ENCODE data around the gene CEND1. TPM values are rescaled to one million over a fixed set of nuclear protein-coding genes. Genes with fewer than 3 reads are reported as not detected.
A peak's percentile ranks its signal among the peaks of the same experiment; 100 is the strongest.

CEND1 gene
- total RNA-seq, 1 donor from 2014 or later = not detected

DNA sequence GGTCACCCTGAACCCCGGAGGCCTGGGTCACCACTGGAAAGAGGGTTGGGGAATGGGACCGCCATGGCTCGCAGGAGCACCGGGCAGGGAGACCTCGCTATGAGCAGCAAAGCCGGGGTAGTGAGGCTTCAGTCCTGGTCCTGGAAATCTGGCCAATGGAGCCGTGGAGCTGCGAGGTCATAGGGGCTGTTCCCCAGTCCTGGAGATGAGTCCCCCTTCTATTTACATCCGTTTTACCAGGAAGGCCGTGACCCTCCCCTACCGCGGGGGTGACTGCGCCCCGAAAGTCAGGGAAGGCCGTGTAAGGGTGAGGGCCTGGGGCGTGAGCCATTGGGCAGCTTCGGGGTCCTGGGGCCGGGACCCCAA lies 14.7 kb upstream of the CEND1 start:
- H3K36me3 Mint-ChIP-seq (ENCODE audit: low read depth, unreplicated experiment) = no peaks in the 10 kb centered on the region
- no peaks in the 10 kb centered on the region for H3K9me3 Mint-ChIP-seq (ENCODE audit: unreplicated experiment)
- TF ChIP-seq, protein P1, sequence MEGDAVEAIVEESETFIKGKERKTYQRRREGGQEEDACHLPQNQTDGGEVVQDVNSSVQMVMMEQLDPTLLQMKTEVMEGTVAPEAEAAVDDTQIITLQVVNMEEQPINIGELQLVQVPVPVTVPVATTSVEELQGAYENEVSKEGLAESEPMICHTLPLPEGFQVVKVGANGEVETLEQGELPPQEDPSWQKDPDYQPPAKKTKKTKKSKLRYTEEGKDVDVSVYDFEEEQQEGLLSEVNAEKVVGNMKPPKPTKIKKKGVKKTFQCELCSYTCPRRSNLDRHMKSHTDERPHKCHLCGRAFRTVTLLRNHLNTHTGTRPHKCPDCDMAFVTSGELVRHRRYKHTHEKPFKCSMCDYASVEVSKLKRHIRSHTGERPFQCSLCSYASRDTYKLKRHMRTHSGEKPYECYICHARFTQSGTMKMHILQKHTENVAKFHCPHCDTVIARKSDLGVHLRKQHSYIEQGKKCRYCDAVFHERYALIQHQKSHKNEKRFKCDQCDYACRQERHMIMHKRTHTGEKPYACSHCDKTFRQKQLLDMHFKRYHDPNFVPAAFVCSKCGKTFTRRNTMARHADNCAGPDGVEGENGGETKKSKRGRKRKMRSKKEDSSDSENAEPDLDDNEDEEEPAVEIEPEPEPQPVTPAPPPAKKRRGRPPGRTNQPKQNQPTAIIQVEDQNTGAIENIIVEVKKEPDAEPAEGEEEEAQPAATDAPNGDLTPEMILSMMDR (IDR thresholded peaks at IDR 0.05; ENCODE audit: unreplicated experiment) = no peak
- H3K4me3 Mint-ChIP-seq (ENCODE audit: unreplicated experiment) = peak overlapping the region; percentile 67
- peaks cover 9% of the 10 kb centered on the region for H3K27me3 Mint-ChIP-seq (ENCODE audit: unreplicated experiment)
- no peak overlapping the region for H3K27ac Mint-ChIP-seq (ENCODE audit: unreplicated experiment)
- H3K4me1 Mint-ChIP-seq (ENCODE audit: unreplicated experiment) = peaks cover 3% of the 10 kb centered on the region
- DNase-seq (ENCODE audit: low spot score) = no peak

DNA sequence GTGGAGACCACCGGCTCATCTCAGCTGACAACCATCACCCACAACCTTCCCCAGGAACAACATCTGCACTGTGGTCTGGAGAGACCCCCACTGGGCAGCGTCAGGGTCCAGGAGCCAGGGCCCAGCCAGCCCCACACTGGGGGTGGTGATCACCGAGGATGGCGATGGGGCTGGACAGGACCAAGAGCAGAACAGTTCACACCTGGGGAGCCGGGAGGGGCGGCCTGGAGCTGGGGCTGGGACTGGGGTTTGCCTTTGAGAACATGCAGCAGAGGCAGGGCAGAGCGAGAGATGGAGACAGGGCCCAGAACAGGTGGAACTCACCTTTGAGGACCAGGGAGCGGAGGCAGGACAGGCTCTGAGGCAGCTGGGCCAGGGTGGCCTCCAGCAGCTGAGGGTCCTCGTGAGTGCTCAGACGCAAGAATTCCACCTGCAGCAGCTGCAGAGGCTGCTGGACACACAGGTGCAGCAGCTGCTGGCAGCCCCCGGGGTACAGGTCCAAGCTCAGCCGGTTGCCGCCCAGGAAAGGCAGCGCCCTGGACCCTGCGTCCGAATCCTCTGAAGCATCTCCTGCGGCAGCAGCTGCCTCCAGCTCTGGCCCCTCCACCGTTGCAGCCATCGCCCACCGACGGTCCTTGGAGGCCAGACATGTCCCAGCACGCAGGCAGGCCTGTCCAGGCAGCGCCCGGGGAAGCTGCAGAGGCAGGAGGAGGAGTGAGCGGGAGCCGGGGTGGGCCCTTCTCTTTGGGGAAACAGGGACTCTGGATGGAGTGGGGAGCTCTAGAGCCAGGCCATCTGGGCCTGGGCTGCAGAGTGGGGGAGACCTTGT lies 14.1 kb upstream of the CEND1 start:
- Mint-ChIP-seq H3K36me3 (ENCODE audit: low read depth, unreplicated experiment) (no peaks in the 10 kb centered on the region), H3K27ac (ENCODE audit: unreplicated experiment) (no peak overlapping the region), H3K4me3 (ENCODE audit: unreplicated experiment) (peak overlapping the region; percentile 67), H3K4me1 (ENCODE audit: unreplicated experiment) (peaks cover 3% of the 10 kb centered on the region), H3K9me3 (ENCODE audit: unreplicated experiment) (no peaks in the 10 kb centered on the region), H3K27me3 (ENCODE audit: unreplicated experiment) (peaks cover 9% of the 10 kb centered on the region)
- TF ChIP-seq, protein P1 (IDR thresholded peaks at IDR 0.05; ENCODE audit: unreplicated experiment) = no peak
- DNase-seq (ENCODE audit: low spot score) = no peak

DNA sequence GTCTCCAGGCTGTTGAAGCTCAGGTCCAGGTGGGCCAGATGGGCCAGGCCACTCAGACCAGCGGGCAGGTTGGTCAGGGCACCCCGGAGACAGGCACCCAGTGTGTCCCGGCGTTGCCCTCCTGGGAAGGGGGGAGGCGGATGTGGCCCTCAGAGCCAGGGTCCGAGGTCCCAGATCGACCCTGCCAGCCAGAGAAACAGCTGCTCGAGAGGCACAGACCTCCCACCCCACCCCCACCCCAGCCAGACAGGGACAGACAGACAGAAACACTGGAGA lies 13.5 kb upstream of the CEND1 start:
- TF ChIP-seq, protein P1 (IDR thresholded peaks at IDR 0.05; ENCODE audit: unreplicated experiment) = no peak
- Mint-ChIP-seq H3K27ac (ENCODE audit: unreplicated experiment) (no peak overlapping the region), H3K4me1 (ENCODE audit: unreplicated experiment) (peaks cover 3% of the 10 kb centered on the region), H3K36me3 (ENCODE audit: low read depth, unreplicated experiment) (no peaks in the 10 kb centered on the region), H3K27me3 (ENCODE audit: unreplicated experiment) (peaks cover 9% of the 10 kb centered on the region), H3K4me3 (ENCODE audit: unreplicated experiment) (no peak overlapping the region), H3K9me3 (ENCODE audit: unreplicated experiment) (no peaks in the 10 kb centered on the region)
- no peak for DNase-seq (ENCODE audit: low spot score)

DNA sequence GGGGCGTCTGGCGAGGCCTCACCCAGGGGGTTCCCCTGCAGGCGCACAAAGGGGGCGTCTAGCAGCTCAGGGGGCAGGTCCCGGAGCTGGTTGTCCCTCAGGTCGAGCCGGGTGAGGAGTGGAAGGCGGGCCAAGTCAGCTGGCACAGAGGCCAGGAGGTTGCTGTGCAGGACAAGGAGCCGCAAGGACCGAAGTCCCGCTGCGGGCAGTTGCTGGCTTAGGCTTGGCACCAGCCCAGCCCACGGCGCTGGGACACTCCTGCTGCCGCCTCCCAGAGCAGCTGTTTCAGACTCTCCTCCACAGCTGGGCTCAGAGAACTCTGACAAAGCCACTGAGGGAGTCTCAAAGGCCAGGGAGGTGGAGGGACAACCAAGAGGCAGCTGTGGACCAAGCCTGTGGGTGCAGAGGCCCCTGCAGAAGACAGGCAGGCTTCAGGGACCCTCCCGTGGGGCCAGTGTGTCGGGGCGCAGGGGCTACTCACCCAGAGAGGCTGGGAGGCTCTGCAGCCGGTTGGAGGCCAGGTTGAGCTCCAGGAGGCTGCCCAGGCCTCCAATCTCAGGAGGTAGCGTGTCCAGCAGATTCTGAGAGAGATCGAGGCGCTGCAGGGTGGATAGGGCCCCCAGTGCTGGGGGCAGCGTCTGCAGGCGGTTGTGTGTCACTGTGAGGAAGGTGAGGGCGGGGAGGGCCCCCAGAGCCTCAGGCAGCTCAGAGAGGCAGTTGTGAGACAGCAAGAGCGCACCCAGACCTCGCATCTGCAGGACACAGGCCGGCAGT lies 13.0 kb upstream of the CEND1 start:
- H3K4me1 Mint-ChIP-seq (ENCODE audit: unreplicated experiment) = peaks cover 2% of the 10 kb centered on the region
- no peak overlapping the region for H3K27ac Mint-ChIP-seq (ENCODE audit: unreplicated experiment)
- no peaks in the 10 kb centered on the region for H3K36me3 Mint-ChIP-seq (ENCODE audit: low read depth, unreplicated experiment)
- H3K27me3 Mint-ChIP-seq (ENCODE audit: unreplicated experiment) = peaks cover 9% of the 10 kb centered on the region
- no peaks in the 10 kb centered on the region for H3K9me3 Mint-ChIP-seq (ENCODE audit: unreplicated experiment)
- DNase-seq (ENCODE audit: low spot score) = no peak
- no peak overlapping the region for H3K4me3 Mint-ChIP-seq (ENCODE audit: unreplicated experiment)
- TF ChIP-seq, protein P1 (IDR thresholded peaks at IDR 0.05; ENCODE audit: unreplicated experiment) = no peak

All from endothelial cell (in vitro differentiated cells).